ENCODE results near the gene CCDC85C.

The CCDC85C gene

GRCh38 chr14:99522934-99523703, 80.9 kb downstream of the CCDC85C start:
- Histone ChIP-seq H3K27ac (no peak overlapping the region), H3K4me1 (ENCODE audit: control insufficient read depth in 1 of 2, insufficient read depth in 1 of 2, low read depth in 1 of 2, low read length in 1 of 2) (no peaks in the 10 kb centered on the region), H3K4me3 (ENCODE audit: low read depth in 1 of 2, low read length in 1 of 2) (no peak overlapping the region), H3K36me3 (no peaks in the 10 kb centered on the region), H3K27me3 (no peaks in the 10 kb centered on the region), H3K9me3 (no peaks in the 10 kb centered on the region)
- TF ChIP-seq CTCF (IDR thresholded peaks at IDR 0.05) = no peak

GRCh38 chr14:99522457-99522891, 81.5 kb downstream of the CCDC85C start:
- no peaks in the 10 kb centered on the region for H3K4me1 ChIP-seq (ENCODE audit: control insufficient read depth in 1 of 2, insufficient read depth in 1 of 2, low read depth in 1 of 2, low read length in 1 of 2)
- no peak overlapping the region for H3K27ac ChIP-seq
- no peak overlapping the region for H3K4me3 ChIP-seq (ENCODE audit: low read depth in 1 of 2, low read length in 1 of 2)
- H3K9me3 ChIP-seq = no peaks in the 10 kb centered on the region
- TF ChIP-seq CTCF (IDR thresholded peaks at IDR 0.05) = no peak
- no peaks in the 10 kb centered on the region for H3K27me3 ChIP-seq
- no peaks in the 10 kb centered on the region for H3K36me3 ChIP-seq

GRCh38 chr14:99522025-99522401, 82.0 kb downstream of the CCDC85C start:
- Histone ChIP-seq H3K4me1 (ENCODE audit: control insufficient read depth in 1 of 2, insufficient read depth in 1 of 2, low read depth in 1 of 2, low read length in 1 of 2) (no peaks in the 10 kb centered on the region), H3K27ac (no peak overlapping the region), H3K4me3 (ENCODE audit: low read depth in 1 of 2, low read length in 1 of 2) (no peak overlapping the region), H3K27me3 (no peaks in the 10 kb centered on the region), H3K9me3 (no peaks in the 10 kb centered on the region), H3K36me3 (no peaks in the 10 kb centered on the region)
- TF ChIP-seq CTCF (IDR thresholded peaks at IDR 0.05) = no peak

GRCh38 chr14:99521176-99522024, 82.6 kb downstream of the CCDC85C start:
- Histone ChIP-seq H3K27me3 (no peaks in the 10 kb centered on the region), H3K36me3 (no peaks in the 10 kb centered on the region), H3K27ac (no peak overlapping the region), H3K4me1 (ENCODE audit: control insufficient read depth in 1 of 2, insufficient read depth in 1 of 2, low read depth in 1 of 2, low read length in 1 of 2) (no peaks in the 10 kb centered on the region), H3K9me3 (no peaks in the 10 kb centered on the region), H3K4me3 (ENCODE audit: low read depth in 1 of 2, low read length in 1 of 2) (no peak overlapping the region)
- TF ChIP-seq CTCF (IDR thresholded peaks at IDR 0.05) = no peak

- no peak for TF ChIP-seq CTCF (IDR thresholded peaks at IDR 0.05)
- H3K9me3 ChIP-seq = no peaks in the 10 kb centered on the region
Measured at GRCh38 chr14:99520571-99521081, 83.4 kb downstream of the CCDC85C start.

More at GRCh38 chr14:99520571-99521081, 83.4 kb downstream of the CCDC85C start:
- H3K4me1 ChIP-seq (ENCODE audit: control insufficient read depth in 1 of 2, insufficient read depth in 1 of 2, low read depth in 1 of 2, low read length in 1 of 2) = no peaks in the 10 kb centered on the region
- no peaks in the 10 kb centered on the region for H3K27me3 ChIP-seq
- no peaks in the 10 kb centered on the region for H3K36me3 ChIP-seq
- no peak overlapping the region for H3K27ac ChIP-seq
- no peak overlapping the region for H3K4me3 ChIP-seq (ENCODE audit: low read depth in 1 of 2, low read length in 1 of 2)

Data from neutrophil (primary cell).